MG63 (cell line): ENCODE results near the gene EPN2. TPM values are rescaled to one million over a fixed set of nuclear protein-coding genes. Genes with fewer than 3 reads are reported as not detected.
A peak's percentile ranks its signal among the peaks of the same experiment; 100 is the strongest.

Experiments used
- DNase-seq: peaks from one replicate; pipeline ENCODE4 v3.0.0-alpha.2; 2020
- H3K27me3 ChIP-seq: fragments of 250-450 bp; sonication (Bioruptor Pico); 2 replicates; pipeline ENCODE4 v1.5.1; 2020; ENCODE audit warnings: mild to moderate bottlenecking, moderate library complexity
- H3K36me3 ChIP-seq: fragments of 250-450 bp; sonication (Bioruptor Pico); 2 replicates; pipeline ENCODE4 v1.5.1; 2020; ENCODE audit warnings: mild to moderate bottlenecking, moderate library complexity
- H3K4me3 ChIP-seq: fragments of 250-450 bp; sonication (Bioruptor Pico); 2 replicates; pipeline ENCODE4 v1.5.1; 2020; ENCODE audit warnings: mild to moderate bottlenecking, moderate library complexity
- H3K9me3 ChIP-seq: fragments of 250-450 bp; sonication (Bioruptor Pico); 2 replicates; pipeline ENCODE4 v1.5.1; 2020; ENCODE audit warnings: mild to moderate bottlenecking, moderate library complexity
- total RNA-seq: library from RNA; depleted of rRNA; stranded (reverse); fragments of >200 nt; shearing (Covaris generic); gene quantifications from 2 replicates; pipeline ENCODE4 v1.2.3, GENCODE V29; 2014; ENCODE audit warnings: low replicate concordance

Gene EPN2
- total RNA-seq, 1 experiment from 2014 or later = 16.4 TPM

DNA sequence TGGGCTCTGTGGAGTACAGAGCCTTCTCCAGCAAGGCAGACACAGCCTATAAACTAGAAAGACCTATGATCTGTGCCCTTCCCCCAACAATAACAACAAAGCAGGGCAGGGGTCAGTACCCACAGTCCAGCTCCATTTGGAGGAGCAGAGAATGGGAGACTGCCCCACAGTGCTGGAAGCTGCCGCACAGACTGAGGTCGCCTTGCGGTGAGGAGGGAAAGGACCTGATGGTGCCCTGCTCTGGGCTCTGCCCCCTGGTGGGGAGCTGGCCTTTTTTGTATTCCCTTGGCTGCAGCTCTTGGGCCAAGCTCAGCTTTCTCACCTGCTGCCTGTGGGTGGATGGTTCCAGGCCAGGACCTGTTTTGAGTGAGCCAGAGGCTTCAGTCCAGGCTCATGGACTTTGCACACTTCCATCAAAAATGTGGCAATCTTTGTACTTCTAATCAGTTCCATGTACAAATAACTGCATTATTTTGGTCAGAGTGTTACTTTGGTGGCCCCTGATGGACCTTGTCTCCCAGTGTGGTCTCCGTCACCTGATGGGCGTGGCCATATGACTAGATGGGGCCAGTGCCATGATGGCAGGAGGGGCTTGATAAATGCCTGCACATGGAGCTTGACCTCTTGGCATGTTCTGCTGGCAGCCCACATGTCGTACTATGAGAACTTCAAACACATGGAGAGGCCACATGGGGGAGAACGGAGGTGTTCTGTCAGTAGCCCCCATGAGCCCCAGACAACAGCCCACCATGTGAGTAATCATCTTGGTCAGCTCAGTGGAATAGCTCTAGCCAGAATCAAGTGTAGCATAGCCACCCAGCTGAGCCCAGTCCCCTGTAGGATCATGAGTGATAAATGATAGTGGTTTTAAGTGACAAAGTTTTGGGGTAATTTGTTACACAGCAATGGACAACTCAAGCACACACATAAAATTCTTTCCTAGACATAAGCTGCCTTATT, 101.1 kb downstream of the EPN2 start:
- no peak overlapping the region for H3K4me3 ChIP-seq
- no peaks in the 10 kb centered on the region; the same call in 1 of the 2 replicates for H3K36me3 ChIP-seq
- DNase-seq = no peak
- H3K27me3 ChIP-seq = no peaks in the 10 kb centered on the region
- no peaks in the 10 kb centered on the region for H3K9me3 ChIP-seq

DNA sequence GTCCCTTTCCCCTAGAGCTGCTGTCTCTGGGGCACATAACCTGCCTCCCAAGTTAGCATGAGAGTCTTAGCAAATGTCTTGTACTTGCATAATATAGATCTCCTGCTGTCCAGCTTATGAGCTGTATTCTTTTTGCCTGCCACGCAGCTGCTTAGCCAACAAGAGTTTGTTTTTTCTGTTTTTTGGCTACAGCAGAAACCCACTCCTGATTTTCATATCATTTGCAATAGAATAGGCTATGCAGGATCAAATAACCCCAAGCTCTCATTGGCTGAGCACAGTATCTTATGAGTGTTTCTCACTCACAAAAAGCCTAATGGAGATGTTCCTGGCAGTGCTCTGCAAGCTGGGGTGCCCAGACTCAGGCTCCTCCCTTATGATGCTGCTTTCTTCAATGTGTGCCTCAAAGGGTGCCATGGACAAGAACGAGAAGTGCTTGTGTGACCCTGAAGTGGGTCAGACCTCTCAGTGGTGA, 102.2 kb downstream of the EPN2 start:
- H3K27me3 ChIP-seq = no peaks in the 10 kb centered on the region

DNA sequence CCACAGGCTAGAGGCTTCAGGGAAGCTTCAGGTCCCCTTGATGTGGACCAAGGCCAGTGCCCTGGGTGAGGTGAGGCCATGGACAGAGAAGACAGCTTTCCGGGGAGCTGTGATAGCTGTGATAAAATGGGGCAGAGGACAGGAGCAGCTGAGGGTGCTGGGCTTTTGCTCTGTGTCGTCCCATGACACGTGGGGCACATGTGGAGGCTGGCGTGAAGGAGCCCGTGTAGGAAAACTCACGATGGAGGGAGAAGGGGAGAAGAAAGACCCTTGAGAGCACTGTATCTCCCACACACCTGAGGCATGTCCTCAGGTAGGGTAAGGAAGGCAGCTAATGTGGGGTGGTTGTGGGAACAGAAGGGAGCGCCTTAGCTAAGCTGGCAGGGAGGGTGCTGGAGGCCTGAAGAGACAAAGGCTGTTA, 104.1 kb downstream of the EPN2 start:
- H3K27me3 ChIP-seq = no peaks in the 10 kb centered on the region
- H3K4me3 ChIP-seq = no peak overlapping the region
- no peak for DNase-seq
- no peaks in the 10 kb centered on the region for H3K36me3 ChIP-seq
- no peaks in the 10 kb centered on the region for H3K9me3 ChIP-seq

More for the DNA sequence above, 102.2 kb downstream of the EPN2 start:
- no peak overlapping the region for H3K4me3 ChIP-seq
- DNase-seq = no peak
- no peaks in the 10 kb centered on the region; the same call in 1 of the 2 replicates for H3K36me3 ChIP-seq
- H3K9me3 ChIP-seq = no peaks in the 10 kb centered on the region

DNA sequence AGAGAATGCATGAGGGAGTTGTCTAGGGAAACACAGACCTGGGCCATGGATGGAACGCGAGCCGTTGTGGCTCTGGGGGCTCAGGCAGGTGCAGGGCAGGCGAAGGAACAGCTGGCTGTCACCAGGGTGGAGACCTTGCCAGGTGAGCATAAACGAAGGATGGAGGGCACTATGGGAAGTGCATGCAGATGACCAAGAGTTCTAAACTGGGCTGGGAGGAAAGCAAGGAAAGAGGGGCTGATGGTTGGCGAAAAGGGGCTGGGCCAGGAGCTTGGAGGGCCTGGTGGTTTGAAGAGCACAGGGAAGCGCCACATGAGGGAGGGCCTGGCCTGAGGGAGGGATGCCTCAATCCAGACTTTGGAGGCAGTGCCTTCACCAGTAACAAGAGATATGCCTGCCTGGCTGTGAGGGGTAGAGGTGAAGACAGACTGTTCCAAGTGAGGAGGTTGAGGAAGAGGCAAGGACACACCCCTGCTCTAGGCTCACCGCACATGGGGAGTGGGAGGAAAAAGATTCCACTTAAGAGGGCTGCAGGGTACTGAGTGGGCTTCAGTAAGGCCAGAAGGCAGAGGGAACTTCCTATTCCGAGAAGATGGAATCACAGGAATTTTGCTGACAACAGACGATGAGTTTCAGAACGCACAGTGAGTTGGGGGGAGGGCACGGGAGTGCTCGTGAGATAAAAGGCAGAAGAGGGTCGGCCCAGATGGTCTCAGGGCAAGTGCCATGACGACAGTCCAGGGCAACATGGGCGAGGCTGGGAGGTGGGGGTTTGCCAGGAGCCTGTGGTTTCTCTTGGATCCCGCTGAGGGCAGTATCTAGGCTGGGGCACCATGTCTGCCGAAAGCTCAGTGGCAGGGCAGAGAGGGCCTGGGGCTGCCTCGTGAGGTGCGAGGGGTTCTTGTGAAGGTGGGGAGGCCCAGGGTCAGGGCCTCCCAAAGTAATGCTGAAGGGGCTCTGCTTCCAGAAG, 104.8 kb downstream of the EPN2 start:
- Histone ChIP-seq H3K36me3 (no peaks in the 10 kb centered on the region), H3K9me3 (no peaks in the 10 kb centered on the region), H3K4me3 (no peak overlapping the region), H3K27me3 (no peaks in the 10 kb centered on the region)
- no peak for DNase-seq

DNA sequence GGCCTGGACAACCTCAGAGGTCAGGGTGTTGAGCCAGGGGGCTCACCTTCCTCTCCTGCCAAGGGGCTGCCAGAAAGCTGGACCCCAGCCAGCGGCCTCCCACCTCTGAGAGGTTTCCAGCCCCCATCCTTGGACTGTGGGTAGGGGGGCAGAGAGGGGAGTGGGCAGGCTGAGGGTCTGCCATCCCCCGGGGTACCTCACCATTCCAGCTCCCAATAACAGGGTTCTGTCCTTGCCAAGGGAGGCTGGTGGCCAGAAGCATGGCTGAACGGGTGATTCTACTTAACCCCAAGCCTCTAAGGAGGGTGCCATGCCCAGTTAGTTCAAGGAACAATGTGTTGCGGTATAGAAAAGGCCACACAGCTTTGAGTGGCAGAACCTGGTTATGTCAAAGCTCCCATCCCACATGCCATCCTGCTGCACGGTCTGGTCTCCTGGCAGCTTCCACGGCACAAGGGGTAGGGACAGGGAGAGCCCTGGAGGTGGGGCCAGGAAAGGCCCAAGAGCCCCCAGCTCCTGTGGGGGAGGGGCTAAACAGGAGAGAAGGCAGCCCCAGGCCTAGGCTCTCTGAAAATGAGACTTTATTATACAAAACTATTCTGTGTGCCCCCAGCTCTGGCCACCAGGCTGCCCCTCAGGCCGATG, 105.6 kb downstream of the EPN2 start:
- DNase-seq = no peak
- Histone ChIP-seq H3K9me3 (no peaks in the 10 kb centered on the region), H3K4me3 (no peak overlapping the region), H3K36me3 (no peaks in the 10 kb centered on the region), H3K27me3 (no peaks in the 10 kb centered on the region)

DNA sequence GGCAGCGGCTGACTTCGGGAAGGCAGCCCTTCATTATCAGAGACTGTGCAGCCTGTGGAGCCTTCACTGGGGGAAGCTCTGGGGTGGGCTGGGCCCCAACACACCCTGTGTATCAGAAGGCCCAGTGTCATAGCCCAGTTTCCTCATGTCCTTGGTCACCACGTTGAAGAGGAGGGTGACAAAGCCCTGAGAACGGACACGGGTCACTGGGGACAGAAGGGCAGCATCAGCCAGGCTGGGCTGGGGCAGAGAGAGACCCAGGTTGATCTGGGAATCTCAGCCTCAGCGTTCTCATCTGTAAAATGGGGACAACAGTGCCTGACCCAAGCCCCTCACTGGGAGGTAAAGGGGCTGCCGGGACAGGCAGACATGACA, 106.1 kb downstream of the EPN2 start:
- H3K36me3 ChIP-seq = no peaks in the 10 kb centered on the region
- no peak for DNase-seq
- no peaks in the 10 kb centered on the region for H3K27me3 ChIP-seq
- no peak overlapping the region for H3K4me3 ChIP-seq
- H3K9me3 ChIP-seq = no peaks in the 10 kb centered on the region

DNA sequence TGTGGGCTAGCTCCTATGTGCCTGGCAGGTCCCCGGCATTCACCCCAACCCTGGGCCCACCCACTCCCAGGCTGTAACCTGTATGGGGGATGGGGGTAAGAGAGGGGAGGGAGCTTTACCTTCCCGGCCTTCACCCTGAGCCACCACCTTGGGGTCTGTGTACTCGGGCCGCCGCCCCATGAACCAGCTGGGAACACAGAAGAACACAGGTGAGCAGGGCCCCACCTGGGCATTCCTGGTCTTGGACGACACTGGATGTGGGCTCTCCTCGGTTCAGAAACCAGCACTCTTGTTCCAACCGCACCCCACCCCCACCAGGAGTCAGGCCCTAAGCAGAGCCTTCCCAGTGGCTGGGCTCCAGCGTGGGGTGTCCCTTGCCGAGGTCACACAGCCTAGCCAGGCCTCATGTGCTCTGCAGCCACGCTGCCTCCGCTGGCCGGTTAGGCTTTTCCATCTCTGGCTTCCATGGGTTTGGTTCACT, 106.5 kb downstream of the EPN2 start:
- Histone ChIP-seq H3K36me3 (no peaks in the 10 kb centered on the region), H3K4me3 (no peak overlapping the region), H3K27me3 (no peaks in the 10 kb centered on the region), H3K9me3 (no peaks in the 10 kb centered on the region)
- DNase-seq = no peak

DNA sequence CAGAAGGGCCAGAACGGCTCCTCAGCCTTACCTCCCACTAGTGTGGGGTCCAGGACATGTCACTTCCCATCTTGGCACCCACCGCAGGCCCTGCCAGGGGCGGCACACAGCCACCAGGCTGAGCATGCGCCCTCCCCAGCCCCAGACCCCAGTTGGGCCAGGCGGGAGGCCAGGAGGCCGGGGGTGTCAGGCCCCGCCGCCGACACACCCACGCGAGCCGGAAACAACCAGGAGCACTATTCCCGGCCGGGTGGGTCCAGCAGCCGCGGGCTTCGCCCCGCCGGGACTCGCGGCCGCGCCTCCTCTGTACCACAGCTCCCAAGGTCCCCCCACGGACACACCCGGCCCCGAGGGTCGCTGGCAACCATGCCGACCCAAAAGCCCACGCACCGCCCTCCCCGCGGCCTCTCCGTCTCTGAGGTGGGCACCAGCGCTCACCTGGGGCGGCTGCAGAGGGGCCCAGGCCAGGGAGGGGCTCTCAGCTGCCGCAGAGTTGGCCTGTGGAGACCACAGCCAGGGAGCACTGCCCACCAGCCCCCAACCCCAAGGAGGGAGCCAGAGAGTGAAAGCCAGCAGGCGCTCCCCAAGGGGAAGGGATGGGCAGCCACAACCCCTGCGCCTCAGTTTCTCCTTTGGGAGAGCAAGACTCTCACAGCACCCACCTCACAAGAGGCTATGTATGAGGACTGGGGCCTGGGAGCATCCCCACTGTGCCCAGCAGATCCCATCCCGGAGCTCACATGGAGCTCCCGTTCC, 107.3 kb downstream of the EPN2 start:
- Histone ChIP-seq H3K9me3 (no peaks in the 10 kb centered on the region), H3K4me3 (no peak overlapping the region), H3K36me3 (no peaks in the 10 kb centered on the region), H3K27me3 (no peaks in the 10 kb centered on the region)
- no peak for DNase-seq

DNA sequence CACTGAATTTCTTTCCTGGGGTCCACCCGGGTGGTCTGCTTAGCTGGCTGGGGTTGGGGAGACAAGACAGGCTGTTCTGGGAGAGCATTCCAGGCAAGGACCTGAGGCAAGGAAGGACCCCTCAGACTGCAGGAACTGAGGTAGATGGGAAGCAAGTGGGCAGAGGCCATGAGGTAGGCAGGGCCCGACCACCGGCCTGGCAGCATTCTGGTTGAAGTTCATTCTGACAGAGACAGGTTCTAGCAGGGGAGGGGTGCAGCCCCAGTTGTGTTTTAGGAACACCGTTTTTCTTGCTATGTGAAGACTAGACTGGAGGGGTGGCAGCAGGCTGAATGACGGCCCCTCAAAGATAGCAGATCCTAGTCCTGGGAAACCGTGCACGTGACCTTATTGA, 107.9 kb downstream of the EPN2 start:
- DNase-seq = no peak
- Histone ChIP-seq H3K9me3 (no peaks in the 10 kb centered on the region), H3K27me3 (no peaks in the 10 kb centered on the region), H3K4me3 (no peak overlapping the region), H3K36me3 (no peaks in the 10 kb centered on the region)

DNA sequence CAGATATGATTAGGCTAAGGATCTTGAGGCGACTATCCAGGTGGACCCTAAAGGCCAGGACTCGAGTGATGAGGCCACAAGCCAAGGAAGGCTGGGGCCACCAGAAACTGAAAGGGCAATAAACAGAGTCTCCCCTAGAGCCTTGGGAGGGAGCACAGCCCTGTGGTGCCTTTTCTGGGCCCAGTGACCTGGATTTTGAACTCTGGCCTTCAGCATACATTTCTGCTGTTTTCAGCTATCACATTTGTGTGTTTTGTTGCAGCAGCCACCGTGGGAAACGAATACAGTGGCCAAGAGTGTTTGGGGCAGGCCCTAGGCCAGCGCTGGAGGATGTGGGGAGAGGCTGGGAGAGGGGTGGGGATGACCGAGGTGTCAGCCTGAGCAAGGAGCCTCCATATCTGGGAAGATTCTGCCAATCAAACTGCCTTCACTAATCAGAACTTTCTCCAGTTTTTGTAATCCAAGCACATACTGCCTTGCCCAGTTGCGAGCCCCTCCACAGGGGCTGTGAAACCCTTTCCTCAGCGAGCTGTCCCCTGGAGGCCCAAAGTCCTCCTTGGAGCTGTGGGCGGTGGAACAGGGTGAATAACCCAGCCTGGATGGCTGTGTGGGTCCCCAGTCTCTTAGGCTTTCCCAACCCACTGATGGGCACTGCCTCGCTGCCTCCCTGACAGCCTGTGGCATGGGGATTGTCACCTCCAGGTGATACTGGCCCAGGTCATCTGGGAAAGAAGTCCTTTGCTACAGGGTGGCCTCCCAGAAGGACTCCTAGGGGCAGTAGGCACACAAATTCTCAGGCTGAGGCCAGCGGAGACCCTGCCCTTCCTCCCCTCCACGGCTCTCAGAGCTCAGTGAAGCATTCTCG, 108.6 kb downstream of the EPN2 start:
- Histone ChIP-seq H3K4me3 (no peak overlapping the region), H3K36me3 (no peaks in the 10 kb centered on the region), H3K27me3 (no peaks in the 10 kb centered on the region), H3K9me3 (no peaks in the 10 kb centered on the region)
- DNase-seq = no peak

DNA sequence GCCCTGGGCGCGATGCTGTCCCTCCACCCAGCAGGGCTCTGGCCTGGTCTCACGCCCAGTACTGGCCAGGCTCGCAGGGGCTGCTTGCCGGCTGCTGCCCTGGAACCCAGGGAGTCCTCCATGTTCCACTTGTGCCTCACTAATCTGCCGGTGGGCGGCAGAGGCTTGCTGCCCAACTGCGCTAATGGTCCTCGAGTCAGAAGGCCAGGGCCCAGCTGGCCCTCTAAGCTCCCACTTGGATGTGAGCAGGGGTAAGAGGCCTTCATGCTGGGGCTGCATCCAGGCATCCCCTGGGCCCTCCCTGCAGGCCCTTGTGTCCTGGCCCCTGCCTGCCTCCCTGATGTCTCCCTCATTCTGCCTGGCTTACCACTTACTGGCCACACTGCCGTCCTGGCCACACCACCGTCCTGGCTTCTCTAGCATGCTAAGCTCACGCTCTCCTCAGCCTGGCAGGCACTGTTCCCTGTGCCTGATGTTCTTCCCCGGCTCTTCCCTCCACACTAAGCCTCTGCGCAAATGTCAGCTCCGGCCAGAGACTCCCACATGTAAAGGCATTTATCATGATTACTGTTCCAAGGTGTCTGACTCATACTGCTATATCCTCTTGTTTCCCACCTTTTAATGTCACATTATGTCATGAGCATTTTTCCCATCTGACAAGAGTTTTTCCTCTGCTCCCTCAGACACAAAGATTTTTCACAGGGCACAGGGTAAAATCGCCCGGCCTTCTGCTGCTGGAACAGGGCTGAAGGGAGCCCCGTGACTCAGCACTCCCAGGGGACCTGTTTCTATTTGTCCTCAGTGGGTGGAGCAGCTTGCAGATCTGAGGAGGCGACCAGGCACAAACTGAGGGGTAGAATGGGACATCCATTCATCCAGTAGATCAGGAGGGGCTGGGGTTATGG, 109.4 kb downstream of the EPN2 start:
- Histone ChIP-seq H3K9me3 (no peaks in the 10 kb centered on the region), H3K36me3 (no peaks in the 10 kb centered on the region), H3K4me3 (no peak overlapping the region), H3K27me3 (no peaks in the 10 kb centered on the region)
- peak; percentile 66 for DNase-seq

DNA sequence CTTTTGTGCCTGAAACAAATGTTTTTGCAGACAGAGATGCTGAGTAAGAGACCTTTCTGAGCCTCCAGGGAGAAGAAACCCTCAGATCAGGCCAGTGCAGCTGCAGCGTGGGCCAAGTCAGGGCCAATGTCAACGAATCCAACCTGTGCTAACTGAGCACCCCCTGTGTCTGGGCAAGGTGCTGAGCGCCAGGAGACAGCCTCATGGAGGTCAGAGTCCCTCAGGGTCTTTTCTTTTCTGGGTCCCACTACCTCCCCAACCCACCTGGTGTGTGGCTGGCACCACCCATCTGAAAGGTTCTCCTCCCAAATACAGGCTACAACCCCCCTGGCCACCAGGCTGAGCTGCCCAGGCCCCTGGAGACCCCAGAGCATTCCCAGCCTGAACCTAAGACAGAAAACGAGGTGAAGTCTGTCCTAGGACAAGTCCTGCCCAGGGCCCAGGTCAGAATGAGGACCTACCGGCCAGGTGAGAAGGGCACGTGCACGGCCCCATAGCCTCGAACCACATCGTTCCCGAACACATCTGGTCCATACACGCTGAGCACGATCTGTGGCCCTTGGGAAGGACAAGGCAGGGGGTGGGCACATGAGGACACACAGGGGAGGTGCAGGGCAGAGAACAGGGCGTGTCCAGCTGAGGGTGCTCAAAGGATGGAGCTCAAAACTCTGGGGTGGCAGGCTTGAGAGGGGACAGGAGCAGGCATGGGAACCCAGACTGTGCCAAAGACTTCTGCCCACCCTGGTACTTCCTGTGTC, 110.3 kb downstream of the EPN2 start:
- no peak for DNase-seq
- Histone ChIP-seq H3K4me3 (no peak overlapping the region), H3K27me3 (no peaks in the 10 kb centered on the region), H3K9me3 (no peaks in the 10 kb centered on the region), H3K36me3 (no peaks in the 10 kb centered on the region)

DNA sequence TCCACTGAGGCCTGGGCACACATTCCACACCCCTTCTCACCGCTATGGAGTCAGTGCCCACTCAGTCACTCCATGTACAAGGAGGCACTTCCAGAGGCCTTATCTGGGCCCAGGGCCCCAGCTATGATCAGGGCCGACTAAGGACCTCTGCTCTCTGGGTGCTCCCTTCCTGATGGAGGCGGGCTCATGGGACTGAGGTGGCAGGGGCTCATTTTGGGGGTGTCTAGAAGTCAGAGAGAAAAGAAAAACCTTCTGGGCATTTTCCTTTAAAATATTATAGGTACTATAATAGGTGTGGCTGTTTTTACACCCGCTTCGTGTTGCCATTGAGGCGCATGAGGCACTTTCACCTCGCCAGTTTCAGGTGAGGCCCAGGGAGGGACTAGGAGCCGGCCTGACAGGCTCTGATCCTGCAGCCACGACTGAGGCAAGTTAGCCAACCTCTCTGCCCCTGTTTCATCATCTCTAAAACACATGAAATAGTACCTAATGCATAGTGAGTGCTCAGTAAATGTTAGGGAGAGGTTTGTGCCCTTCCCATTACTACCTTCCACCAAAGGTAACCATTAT, 111.0 kb downstream of the EPN2 start:
- H3K9me3 ChIP-seq = no peaks in the 10 kb centered on the region
- H3K36me3 ChIP-seq = no peaks in the 10 kb centered on the region
- no peaks in the 10 kb centered on the region for H3K27me3 ChIP-seq
- no peak for DNase-seq
- H3K4me3 ChIP-seq = no peak overlapping the region
